Measurements from ENCODE around the gene INTU. TPM values are rescaled to one million over a fixed set of nuclear protein-coding genes. Genes with fewer than 3 reads are reported as not detected.
A peak's percentile ranks its signal among the peaks of the same experiment; 100 is the strongest.
"Not testable (repeated sequence)": the region's sequence is repeated elsewhere in the genome, so short reads cannot be mapped to it uniquely, and the experiment has no call there.

The INTU gene
- total and polyA plus RNA-seq, 9 of the 15 experiments (the other 6 are each of a cell fraction or from before 2014, with no cell fraction given) = 1.5 to 8.9 (median 3.9) TPM

GRCh38 chr4:127589153-127589552, 43.6 kb upstream of the INTU start:
- BruUV-seq (replicated peaks); in situ Hi-C loops (cut with MboI); ATAC-seq; H3K9me3 ChIP-seq (replicated peaks; ENCODE audit: control insufficient read depth, insufficient read depth, low read depth, low read length); H3K4me3 ChIP-seq; H3K27ac ChIP-seq (ENCODE audit: extremely low read depth, low read depth, low read length); H3K36me3 ChIP-seq (ENCODE audit: control insufficient read depth, insufficient read depth, low read length); CTCF ChIA-PET (ENCODE audit: low intra/inter-chr PET ratio); FAIRE-seq; H3K79me2 ChIP-seq (ENCODE audit: control insufficient read depth, insufficient read depth, low read length); H3K9ac ChIP-seq (ENCODE audit: insufficient read depth in 1 of 2, low read depth in 2 of 2, low read length in 2 of 2); H3K9me1 ChIP-seq (ENCODE audit: control insufficient read depth, insufficient read depth, low read length); H4K20me1 ChIP-seq (replicated peaks; ENCODE audit: control insufficient read depth, insufficient read depth, low read length); H3K4me1 ChIP-seq (replicated peaks in 1 of 2; ENCODE audit: control insufficient read depth in 2 of 2, insufficient read depth in 2 of 2, low read length in 2 of 2); H3K27me3 ChIP-seq (ENCODE audit: control insufficient read depth in 2 of 2, insufficient read depth in 2 of 2, low read length in 2 of 2); DNase-seq (ENCODE audit: extremely low read depth in 1 of 4, low spot score in 3 of 4); H3K4me2 ChIP-seq (ENCODE audit: insufficient read depth, low read length): not testable (repeated sequence)
- 0% methylated on average over 7 of the region's 12 CpGs for WGBS (ENCODE audit: insufficient coverage, low coverage, missing lambda C conversion rate)
- H2AFZ ChIP-seq (ENCODE audit: low read depth, low read length) = 0 out of 2 replicates have a peak overlapping the region, but pooled peaks have one; percentile 79
- intact Hi-C loops (cut with micrococcal nuclease) = loop anchor here (5.0 kb wide), 1 partner anchor 187 kb away; no protein-coding TSS in a partner anchor
- POLR2A ChIA-PET = interaction anchor here (1.4 kb wide), 1 partner anchor 472 kb away, joined by 4 read pairs; the partner anchor contains the start of gene LARP1B
- TF ChIP-seq PKNOX1 (IDR thresholded peaks at IDR 0.05) (peak; percentile 54; the same call in 1 of the 2 replicates), NRF1 (conservative IDR thresholded peaks at IDR 0.05 in 1 of 2, IDR thresholded peaks at IDR 0.05 in 1 of 2) (peak in 1 of 2 experiments; percentile 26; a peak in 1 of 4 replicates), FOXK2 (conservative IDR thresholded peaks at IDR 0.05 in 1 of 2, IDR thresholded peaks at IDR 0.05 in 1 of 2; ENCODE audit: low read depth in 2 of 2) (peak in 1 of 2 experiments; percentile 71; a peak in 2 of 4 replicates)

DNA sequence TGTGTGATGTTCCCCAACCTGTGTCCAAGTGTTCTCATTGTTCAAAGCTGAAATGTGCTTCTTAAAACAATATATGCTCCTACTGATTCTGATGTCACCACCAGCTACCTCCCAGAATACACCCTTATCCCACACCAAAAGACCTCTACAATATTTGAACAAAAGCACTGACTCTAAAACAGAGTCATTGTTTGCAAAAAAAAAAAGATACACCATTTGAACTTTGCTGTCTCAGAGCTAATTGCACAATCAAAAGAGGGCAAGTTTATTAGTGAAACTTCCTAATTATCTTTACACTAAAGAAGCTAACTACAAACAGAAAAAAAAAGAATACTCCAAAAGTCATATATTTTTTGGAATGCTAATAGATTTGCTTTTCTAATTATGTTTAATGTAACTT, 34.1 kb upstream of the INTU start:
- Histone ChIP-seq H4K20me1 (replicated peaks; ENCODE audit: control insufficient read depth, insufficient read depth, low read length) (no peaks in the 10 kb centered on the region), H3K9me1 (ENCODE audit: control insufficient read depth, insufficient read depth, low read length) (no peaks in the 10 kb centered on the region), H3K27me3 (ENCODE audit: control insufficient read depth in 2 of 2, insufficient read depth in 2 of 2, low read length in 2 of 2) (no peaks in the 10 kb centered on the region), H3K36me3 (ENCODE audit: control insufficient read depth, insufficient read depth, low read length) (no peaks in the 10 kb centered on the region), H3K27ac (ENCODE audit: extremely low read depth, low read depth, low read length) (no peak overlapping the region), H3K4me1 (replicated peaks in 1 of 2; ENCODE audit: control insufficient read depth in 2 of 2, insufficient read depth in 2 of 2, low read length in 2 of 2) (no peaks in the 10 kb centered on the region), H3K4me2 (ENCODE audit: insufficient read depth, low read length) (no peak overlapping the region), H3K4me3 (no peak overlapping the region), H3K79me2 (ENCODE audit: control insufficient read depth, insufficient read depth, low read length) (no peaks in the 10 kb centered on the region), H2AFZ (ENCODE audit: low read depth, low read length) (no peak overlapping the region), H3K9me3 (replicated peaks; ENCODE audit: control insufficient read depth, insufficient read depth, low read depth, low read length) (no peaks in the 10 kb centered on the region), H3K9ac (ENCODE audit: insufficient read depth in 1 of 2, low read depth in 2 of 2, low read length in 2 of 2) (no peak overlapping the region)
- no peak for ATAC-seq
- ChIA-PET CTCF (ENCODE audit: low intra/inter-chr PET ratio) (no interaction called here), POLR2A (no interaction called here)
- no TSS peak for BruUV-seq (replicated peaks)
- in situ Hi-C loops (cut with MboI) (no loop called here), intact Hi-C loops (cut with micrococcal nuclease) (no loop called here)
- TF ChIP-seq CEBPB (tag; IDR thresholded peaks at IDR 0.05) (peak; percentile 77), AFF4 (CRISPR knock-in tag; IDR thresholded peaks at IDR 0.05) (no peak), BDP1 (IDR thresholded peaks at IDR 0.05; ENCODE audit: insufficient read depth, insufficient read length) (no peak), ASH1L (IDR thresholded peaks at IDR 0.05; ENCODE audit: borderline replicate concordance, low read depth, partially characterized antibody) (no peak)
- no peak for FAIRE-seq
- no peak for DNase-seq (ENCODE audit: extremely low read depth in 1 of 4, low spot score in 3 of 4)
